CD4-positive, alpha-beta T cell treated with Interleukin-4 for 4 hours (primary cell): ENCODE measurements around the gene FAM98A.
A peak's percentile ranks its signal among the peaks of the same experiment; 100 is the strongest.

Experiments
- DNase-seq: peaks from one replicate; pipeline ENCODE4 v3.0.0-alpha.2; 2020

Gene FAM98A

DNA sequence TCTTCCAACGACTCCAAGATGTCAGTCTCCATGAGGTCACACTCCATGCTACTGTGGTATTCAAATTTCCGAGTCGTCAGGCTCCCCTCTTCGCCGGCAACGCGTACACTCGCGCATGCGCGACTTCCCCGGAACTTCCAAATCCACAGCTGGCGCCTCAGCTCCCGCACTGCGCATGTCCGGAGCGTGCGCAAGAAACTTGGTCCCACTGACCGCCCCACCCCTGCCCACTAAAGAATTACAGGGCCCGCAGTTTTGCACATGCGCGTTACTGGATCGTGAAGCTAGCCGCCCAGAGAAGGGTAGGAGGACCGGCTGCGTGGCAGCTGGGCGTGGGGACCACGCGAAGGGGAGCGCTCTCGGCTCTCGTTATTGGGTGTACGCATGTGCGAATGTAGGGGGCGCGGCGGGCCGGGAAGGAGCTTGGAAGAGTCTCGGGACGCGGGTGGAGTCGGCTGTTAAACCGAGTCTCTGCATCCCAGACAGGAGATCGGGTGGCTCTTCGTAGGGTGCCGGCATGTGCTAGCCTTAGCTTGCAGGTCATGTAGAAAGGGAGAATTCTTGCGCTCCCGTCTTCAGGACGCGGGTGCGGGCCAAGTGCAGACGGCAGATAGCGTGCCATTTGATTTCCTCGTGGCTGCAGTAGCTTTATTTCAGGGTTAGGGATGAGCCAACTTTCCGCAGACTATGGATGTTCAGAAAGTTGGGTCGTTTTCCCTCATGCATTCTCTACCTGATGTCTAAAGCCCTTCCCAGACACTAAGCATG, at the start of gene FAM98A:
TSS of gene FAM98A (minus strand) at position 125 of the 768 bp plus-strand sequence. CDS start at position 47, 78 bp downstream.
- DNase-seq = peak; percentile 99

DNA sequence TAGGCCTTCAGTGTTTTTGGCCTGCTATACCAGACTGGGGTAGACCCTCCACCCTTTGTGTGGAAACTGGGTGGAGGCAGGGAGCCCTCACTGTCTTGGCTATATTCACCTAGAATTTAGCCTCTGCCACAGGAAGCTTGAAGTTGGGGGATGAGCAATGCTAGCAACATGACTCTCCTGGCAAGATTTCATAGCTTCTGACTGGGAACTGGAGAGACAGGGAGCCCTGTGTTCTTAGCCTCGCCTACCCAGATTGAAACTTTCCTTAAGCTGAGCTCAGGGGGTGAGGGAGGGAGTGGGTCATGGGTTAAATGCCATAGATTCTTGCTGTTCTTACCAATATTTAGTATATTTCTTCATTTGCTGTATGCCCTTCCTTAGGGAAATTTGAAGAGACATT, 46.8 kb upstream of the FAM98A start:
- no peak for DNase-seq

DNA sequence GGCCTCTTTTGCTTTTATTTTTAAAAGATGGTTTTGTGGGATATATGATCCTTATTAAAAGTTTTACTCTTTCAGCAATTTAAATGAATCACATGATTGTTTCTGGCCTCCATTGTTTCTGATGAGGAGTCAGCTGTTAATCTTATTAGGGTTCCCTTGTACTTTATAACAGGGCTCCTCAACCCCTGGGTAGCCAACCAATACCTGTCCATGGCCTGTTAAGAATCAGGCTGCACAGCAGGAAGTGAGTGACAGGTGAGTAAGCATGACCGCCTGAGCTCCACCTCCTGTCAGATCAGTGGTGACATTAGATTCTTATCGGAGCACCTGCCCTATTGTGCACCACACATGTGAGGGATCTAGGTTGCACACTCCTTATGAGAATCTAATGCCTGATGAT, 45.1 kb upstream of the FAM98A start:
- no peak for DNase-seq

DNA sequence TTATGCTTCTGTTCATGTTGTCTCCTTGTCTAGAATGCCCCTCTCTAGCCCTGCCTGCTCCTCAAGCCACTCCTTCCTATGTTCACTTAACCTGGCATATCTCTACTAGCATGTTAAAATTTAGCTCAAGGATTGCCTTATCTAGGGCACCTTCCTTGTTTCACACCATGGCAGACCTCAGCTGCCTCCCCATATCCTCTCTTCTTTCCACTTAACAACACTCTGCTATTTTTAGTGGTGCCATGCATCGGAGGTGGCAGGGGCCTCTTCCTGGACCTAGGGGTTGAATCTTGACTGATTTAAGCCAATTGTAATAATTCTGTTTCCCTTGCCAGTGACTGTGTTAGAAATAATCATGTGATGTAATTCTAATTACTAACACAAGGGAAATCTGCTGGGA, 36.9 kb upstream of the FAM98A start:
- no peak for DNase-seq

- no peak for DNase-seq
Measured at GRCh38 chr2:33634261-33634910, 35.3 kb upstream of the FAM98A start.

- no peak for DNase-seq
Measured at GRCh38 chr2:33633315-33633714, 34.2 kb upstream of the FAM98A start.

DNA sequence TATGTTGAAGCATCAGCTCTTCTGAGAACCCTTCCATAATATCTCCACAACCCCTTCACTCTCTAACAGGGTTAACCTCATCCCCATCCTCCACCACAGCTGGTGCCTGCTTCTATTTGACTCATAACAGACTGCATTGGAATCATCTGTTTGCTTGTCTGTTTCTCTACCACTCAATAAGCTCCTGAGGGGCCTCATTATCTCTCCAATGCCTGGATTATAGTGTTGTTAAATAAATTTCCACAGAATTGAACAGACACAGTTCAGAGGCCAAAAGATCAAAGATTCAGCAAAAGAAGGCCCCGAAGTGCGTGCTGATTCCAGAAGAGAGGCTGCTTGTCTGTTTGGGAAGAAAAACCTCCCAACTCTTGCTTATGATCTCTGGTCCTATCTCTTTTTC, 33.7 kb upstream of the FAM98A start:
- DNase-seq = no peak

DNA sequence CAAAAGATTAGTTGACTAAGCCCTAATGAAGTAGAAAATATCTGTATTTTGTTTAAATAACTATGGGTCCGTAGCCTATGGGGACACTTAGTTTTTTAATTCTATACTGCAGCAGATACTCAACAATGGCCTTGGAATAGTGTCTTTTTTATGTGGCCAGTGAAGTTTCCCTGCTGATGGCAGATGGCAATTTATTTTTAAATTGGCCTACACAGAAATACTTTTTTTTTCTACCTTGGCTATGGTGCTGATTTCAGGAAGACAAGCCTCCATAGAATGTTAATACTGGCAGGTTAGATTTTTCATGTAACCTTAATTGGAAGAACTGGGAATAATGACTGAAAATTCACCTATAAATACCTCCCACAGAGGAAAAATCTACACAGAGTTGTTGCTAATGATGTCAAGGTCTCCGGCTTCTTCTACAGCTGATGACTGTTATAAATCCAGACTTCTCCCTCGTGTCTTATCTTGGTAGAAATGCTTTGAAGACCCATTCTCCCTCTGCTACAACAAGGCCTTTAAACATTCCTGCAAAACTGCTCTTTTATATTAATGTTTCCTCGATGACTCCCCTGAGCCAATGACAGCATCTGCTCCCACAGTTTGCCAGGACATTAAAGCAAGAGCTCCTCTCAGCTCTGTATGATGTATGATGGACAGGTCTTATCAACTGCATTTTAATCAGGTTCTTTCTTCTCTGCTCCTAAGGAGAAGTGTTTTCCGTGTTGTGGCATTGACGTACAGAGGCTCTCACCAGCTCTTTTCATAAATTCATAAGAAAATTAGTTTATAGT, 29.1 kb upstream of the FAM98A start:
- DNase-seq = no peak

DNA sequence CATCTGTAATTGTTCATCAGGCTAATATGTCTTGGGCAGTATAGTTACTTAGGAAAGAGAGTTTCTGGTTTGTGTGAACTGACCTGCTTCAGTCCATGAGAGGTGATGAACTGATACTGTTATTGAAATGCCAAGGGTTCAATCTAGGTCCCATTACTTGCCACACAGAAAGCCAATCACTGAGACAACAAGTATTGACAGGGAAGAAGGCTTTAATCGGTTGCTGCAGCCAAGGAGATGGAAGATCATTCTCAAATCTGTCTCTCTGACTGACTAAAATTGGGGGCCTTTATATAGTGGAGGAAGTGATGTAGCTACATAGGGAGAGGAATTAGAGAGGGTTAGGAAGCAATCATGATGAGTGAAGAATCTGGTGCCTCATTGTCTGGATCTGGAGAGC, 19.9 kb upstream of the FAM98A start:
- DNase-seq = no peak

GRCh38 chr2:33617989-33618388, 18.9 kb upstream of the FAM98A start:
- DNase-seq = no peak

DNA sequence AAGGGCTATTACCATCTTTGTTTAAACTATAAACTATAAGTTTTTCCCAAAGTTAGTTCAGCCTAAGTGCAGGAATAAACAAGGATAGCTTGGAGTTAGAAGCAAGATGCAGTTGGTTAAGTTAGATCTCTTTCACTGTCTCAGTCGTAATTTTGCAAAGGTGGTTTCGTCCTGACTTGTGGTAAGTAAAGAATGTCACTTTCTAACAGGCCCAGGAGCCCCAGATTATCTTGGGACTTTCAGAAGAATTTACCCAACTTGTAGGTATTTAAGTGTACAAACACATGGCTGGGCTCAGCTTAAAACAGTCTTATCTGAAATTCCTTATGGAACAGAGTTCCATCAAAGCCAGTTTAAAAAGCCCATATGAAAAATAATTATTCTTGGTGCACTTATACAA, 18.3 kb upstream of the FAM98A start:
- no peak for DNase-seq

DNA sequence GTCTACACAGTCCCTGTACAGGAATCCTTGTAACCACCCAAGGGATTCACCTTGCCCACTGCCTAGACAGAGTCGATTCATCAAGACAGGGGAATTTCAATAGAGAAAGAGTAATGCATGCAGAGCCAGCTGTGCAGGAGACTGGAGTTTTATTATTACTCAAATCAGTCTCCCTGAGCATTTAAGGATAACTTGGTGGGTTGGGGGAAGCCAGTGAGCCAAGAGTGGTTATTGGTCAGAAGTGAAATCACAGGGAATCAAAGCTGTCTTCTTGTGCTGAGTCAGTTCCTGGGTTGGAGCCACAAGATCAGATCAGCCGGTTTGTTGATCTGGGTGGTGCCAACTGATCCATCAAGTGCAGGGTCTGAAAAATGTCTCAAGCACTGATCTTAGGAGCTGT, 17.8 kb upstream of the FAM98A start:
- DNase-seq = no peak

DNA sequence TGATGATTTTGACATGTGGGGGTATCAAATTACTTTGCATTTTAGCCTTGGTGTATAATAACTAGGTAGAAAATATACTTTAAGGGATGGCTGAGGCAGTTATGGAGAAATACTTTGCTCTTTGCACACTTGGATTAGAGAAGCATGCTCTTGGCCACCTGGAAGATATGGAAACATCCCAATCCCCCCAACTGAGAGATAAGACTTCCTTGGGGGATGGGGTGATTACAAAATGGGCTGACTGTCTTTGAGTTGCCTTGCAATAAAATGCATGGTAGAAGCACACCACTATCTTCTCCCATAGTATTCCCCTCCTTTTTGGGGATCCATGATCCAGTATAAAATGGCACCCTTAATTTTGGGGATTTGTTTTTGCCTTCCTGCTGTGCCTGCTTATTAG, 15.1 kb upstream of the FAM98A start:
- no peak for DNase-seq

DNA sequence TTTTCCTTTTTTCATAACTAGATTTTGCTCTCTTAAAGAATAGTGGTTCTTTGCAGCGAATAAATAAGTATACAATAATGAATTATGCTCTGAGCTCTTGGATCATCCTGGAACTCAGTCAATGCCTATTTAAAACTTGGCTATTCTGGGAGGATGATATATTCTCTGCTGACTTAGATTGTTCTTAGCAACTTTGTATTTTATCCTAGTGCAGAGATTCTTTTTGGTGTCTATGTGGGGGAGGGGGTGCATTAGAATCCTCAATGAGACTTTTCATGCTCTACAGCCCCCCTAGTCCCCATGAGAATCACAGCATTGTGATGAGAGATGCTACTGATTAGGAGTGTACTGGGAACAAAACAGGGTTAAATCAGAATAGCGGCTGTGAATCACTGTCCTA, 8.8 kb upstream of the FAM98A start:
- DNase-seq = no peak

DNA sequence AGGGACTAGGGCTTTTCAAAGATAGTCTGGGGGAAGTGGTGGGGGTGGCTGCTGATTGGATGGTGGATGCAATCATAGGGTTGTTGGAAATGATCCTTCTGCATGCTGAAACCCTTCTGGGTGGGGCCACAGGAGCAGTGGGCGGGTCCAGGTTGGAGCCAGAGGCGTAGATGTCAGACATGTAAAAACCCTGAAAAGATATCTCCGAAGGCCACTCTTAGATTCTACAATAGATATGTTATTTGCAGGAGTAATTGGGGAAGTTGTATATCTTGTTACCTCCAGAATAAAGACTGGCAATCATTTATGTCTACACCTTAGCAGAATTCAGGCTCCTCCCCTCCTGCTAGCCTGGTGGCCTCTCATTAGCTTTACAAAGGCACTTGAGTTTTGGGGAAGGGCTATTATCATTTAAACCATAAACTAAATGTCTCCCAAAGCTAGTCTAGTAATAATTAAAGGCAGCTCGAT, 8.2 kb upstream of the FAM98A start:
- no peak for DNase-seq

GRCh38 chr2:33606622-33607021, 7.5 kb upstream of the FAM98A start:
- DNase-seq = no peak

DNA sequence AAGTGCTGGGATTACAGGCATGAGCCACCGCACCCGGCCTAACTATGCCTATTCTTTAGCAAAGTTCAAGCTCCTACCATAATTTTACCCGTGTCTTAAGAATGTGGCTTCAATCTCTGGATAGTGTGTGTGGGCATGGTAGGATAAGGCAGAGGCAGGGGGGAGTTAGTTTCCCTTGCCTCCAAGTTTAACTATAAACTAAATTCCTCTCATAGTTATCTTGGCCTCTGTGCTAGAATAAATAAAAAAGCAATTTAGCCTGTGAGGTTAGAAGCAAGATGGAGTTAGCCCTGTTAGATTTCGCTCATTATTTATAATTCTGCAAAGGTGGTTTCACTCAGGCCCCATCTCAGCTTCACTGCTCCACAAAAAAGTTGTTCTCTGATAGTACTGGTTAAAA, 7.0 kb upstream of the FAM98A start:
- DNase-seq = no peak

- DNase-seq = no peak
Measured at GRCh38 chr2:33605056-33605455, 6.0 kb upstream of the FAM98A start.

- no peak for DNase-seq
Measured at GRCh38 chr2:33603416-33603815, 4.3 kb upstream of the FAM98A start.

DNA sequence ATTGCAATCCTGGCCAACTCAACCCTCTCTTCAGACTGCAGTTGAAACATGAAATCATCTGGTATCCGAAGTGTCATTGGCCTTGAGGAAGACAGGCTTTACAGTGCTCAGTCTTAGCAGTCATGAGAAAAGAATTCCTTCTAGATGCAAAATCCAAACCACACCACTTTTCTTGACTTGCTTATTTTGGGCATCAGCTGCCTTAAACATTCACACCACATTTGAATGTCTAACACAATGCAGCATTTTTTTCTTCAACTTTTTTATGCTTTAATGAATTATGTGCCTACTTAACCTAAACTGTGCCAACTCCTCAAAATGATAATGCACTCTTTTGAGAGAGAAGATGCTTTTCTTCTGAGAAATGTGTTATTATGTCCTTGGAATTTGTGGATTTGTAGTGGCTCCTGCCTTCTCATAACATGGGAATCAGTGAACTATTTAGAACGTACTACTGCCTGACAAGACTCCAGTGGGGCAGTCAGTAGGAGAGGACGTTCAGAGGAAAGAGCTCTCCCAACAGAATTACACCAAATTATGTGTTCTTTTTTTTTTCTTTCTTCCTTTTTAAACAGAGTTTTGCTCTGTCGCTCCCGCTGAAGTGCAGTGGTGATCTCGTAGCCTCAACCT, 3.2 kb upstream of the FAM98A start:
- DNase-seq = no peak

DNA sequence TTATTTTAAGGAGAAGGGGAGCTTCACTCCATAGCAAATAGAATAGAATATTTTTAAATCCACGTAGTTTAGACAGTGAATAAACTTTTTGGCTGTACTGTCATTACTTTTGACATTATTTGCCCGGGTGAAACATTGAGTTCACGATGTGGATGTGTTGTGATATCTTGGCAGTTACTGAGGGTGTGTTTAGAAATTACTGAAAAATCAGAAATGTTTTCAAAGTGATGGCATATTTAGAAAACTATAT, 769 bp upstream of the FAM98A start:
- DNase-seq = no peak

GRCh38 chr2:33598561-33599174, 431 bp downstream of the FAM98A start:
- DNase-seq = peak; percentile 24

- DNase-seq = no peak
Measured at GRCh38 chr2:33597026-33597425, 2.1 kb downstream of the FAM98A start.
